ENCODE data around the gene PSMD11. TPM values are rescaled to one million over a fixed set of nuclear protein-coding genes. Genes with fewer than 3 reads are reported as not detected.

PSMD11 gene
- polyA plus RNA-seq, 2 of the 4 experiments (the other 2 are of a cell fraction), result 195 to 228 TPM

DNA sequence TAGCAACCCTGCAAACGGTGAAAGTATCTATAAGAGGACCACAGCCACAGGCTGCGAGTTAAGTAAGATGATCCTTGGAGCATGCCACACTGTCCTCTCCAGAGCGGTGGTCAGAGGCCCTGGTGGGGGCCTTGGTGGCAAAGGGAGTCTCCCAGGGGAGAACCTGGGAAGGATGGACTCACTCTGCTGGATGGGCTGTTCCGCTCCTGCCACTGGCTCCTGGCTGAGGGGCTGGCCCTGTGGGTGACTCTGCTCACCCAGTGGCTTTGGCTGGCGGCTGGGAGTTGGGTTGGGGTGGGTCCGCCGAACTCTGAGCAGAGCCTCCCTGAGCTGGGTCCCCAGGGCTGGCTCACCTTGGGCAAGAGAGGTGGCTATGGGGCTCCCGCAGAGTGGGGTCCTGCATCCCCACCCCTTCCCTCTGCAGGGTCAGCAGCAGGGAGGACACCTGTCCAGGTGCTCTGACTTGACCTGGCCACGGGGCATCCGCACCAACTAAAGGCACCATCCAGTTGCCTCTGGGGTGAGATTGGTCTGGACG is 49.7 kb downstream of the PSMD11 start:
- H3K4me3 ChIP-seq, result no peak overlapping the region
- peaks cover 12% of the 10 kb centered on the region; the same call in 2 of the 3 replicates for H3K4me1 ChIP-seq
- H3K27ac ChIP-seq, result no peak overlapping the region
- ATAC-seq, result no peak
- no peak for DNase-seq (ENCODE audit: low read depth in 1 of 2, low spot score in 1 of 2)
- TF ChIP-seq ZNF302 (CRISPR knock-in tag; IDR thresholded peaks at IDR 0.05) (no peak), CBX8 (IDR thresholded peaks at IDR 0.05) (no peak), ZSCAN20 (CRISPR knock-in tag; IDR thresholded peaks at IDR 0.05) (no peak), FOXS1 (CRISPR knock-in tag; IDR thresholded peaks at IDR 0.05) (no peak), JUN (IDR thresholded peaks at IDR 0.05) (no peak), NPAS2 (CRISPR knock-in tag; IDR thresholded peaks at IDR 0.05; ENCODE audit: borderline replicate concordance) (no peak), CHD2 (IDR thresholded peaks at IDR 0.05; ENCODE audit: low read length, partially characterized antibody) (no peak), EHF (CRISPR knock-in tag; IDR thresholded peaks at IDR 0.05) (no peak)
- no peak for FAIRE-seq
- POLR2A ChIA-PET, result no interaction called here
- no peaks in the 10 kb centered on the region for H3K9me3 ChIP-seq
- CTCF ChIA-PET, result no interaction called here
- 85% methylated on average over 9 of the region's 11 CpGs for WGBS (ENCODE audit: missing lambda C conversion rate)
- H3K4me2 ChIP-seq, result no peak overlapping the region

- no peak for FAIRE-seq
- TF ChIP-seq HOXA7 (CRISPR knock-in tag; IDR thresholded peaks at IDR 0.05) (no peak), SMC3 (IDR thresholded peaks at IDR 0.05) (no peak), POLR2A (IDR thresholded peaks at IDR 0.05; ENCODE audit: low read length) (no peak), HOXB5 (CRISPR knock-in tag; IDR thresholded peaks at IDR 0.05) (no peak), ELK1 (IDR thresholded peaks at IDR 0.05; ENCODE audit: low read depth, low read length) (no peak), RFX5 (IDR thresholded peaks at IDR 0.05) (no peak), CEBPB (IDR thresholded peaks at IDR 0.05) (no peak), HES2 (IDR thresholded peaks at IDR 0.05) (no peak), CBX8 (IDR thresholded peaks at IDR 0.05) (no peak), FOSB (CRISPR knock-in tag; IDR thresholded peaks at IDR 0.05) (no peak), PHF8 (IDR thresholded peaks at IDR 0.05; ENCODE audit: borderline replicate concordance, low read depth) (no peak), ZC3H11A (IDR thresholded peaks at IDR 0.05) (no peak), POLR2AphosphoS2 (conservative IDR thresholded peaks at IDR 0.05; ENCODE audit: low read length) (no peak)
- TF ChIP-seq, protein P1, sequence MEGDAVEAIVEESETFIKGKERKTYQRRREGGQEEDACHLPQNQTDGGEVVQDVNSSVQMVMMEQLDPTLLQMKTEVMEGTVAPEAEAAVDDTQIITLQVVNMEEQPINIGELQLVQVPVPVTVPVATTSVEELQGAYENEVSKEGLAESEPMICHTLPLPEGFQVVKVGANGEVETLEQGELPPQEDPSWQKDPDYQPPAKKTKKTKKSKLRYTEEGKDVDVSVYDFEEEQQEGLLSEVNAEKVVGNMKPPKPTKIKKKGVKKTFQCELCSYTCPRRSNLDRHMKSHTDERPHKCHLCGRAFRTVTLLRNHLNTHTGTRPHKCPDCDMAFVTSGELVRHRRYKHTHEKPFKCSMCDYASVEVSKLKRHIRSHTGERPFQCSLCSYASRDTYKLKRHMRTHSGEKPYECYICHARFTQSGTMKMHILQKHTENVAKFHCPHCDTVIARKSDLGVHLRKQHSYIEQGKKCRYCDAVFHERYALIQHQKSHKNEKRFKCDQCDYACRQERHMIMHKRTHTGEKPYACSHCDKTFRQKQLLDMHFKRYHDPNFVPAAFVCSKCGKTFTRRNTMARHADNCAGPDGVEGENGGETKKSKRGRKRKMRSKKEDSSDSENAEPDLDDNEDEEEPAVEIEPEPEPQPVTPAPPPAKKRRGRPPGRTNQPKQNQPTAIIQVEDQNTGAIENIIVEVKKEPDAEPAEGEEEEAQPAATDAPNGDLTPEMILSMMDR (IDR thresholded peaks at IDR 0.05), result no peak
- no peak for DNase-seq (ENCODE audit: low read depth in 1 of 2, low spot score in 1 of 2)
- Histone ChIP-seq H3K4me1 (peaks cover 12% of the 10 kb centered on the region; the same call in 2 of the 3 replicates), H3K27ac (no peak overlapping the region), H3K9me3 (no peaks in the 10 kb centered on the region), H3K4me3 (no peak overlapping the region), H3K4me2 (no peak overlapping the region)
- CTCF ChIA-PET, result interaction anchor here (1.4 to 2.0 kb wide), 2 partner anchors 11 to 32 kb away, joined by 6 to 11 read pairs; no protein-coding TSS in a partner anchor
- POLR2A ChIA-PET, result no interaction called here
- peak in 1 of 2 experiments; percentile 9; a peak in 3 of 6 replicates for ATAC-seq
- WGBS (ENCODE audit: missing lambda C conversion rate), result 81% methylated on average over 32 of the region's 34 CpGs
These were observed 50.5 kb downstream of the PSMD11 start for GRCh38 chr17:32494621-32495358.

Data from A549 (cell line).